ENCODE measurements around the gene STXBP6.

STXBP6 gene

DNA sequence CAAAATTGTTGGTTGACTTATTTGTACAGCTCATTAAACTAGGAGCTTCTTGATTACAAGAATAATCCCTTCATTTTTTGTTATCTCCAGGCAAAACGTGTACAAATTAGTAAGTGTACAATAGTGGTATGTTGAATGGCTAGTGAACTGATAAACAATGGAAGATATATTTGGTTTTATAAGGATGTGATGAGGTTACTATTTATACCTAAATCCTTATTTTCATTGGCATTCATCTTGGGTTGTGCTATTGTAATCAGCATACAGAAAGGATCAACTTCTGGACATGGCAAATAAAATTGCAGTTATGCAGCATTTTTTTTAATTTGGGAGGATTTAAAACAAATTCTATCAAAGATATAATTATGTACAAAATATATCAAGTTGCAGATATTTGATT is 216.6 kb downstream of the STXBP6 start:
- FAIRE-seq (no peak), DNase-seq (ENCODE audit: insufficient read length, low spot score) (no peak)
- no peak for TF ChIP-seq CTCF (IDR thresholded peaks at IDR 0.05; ENCODE audit: insufficient read depth, missing control alignments)

DNA sequence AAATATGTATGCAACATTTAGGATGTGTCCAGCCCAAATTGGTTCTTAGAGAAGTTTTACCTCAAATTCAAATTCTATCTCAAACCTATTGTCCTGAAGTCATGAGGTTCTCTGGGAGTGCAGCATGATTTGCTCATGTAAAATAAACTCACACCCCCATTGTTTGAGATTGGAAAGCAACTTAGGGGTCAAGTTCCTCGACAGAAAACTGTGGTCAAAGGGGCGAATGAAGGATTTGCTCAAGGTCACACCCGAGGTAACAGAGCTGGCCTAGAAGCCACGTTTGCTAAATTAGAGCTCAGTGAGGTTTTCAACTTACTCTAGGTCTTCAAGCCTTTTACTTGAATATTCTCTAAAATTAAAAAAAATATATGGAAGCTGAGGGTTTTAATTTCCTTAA is 218.3 kb downstream of the STXBP6 start:
- TF ChIP-seq CTCF (IDR thresholded peaks at IDR 0.05; ENCODE audit: insufficient read depth, missing control alignments) = no peak
- DNase-seq (ENCODE audit: insufficient read length, low spot score) (no peak), FAIRE-seq (no peak)

DNA sequence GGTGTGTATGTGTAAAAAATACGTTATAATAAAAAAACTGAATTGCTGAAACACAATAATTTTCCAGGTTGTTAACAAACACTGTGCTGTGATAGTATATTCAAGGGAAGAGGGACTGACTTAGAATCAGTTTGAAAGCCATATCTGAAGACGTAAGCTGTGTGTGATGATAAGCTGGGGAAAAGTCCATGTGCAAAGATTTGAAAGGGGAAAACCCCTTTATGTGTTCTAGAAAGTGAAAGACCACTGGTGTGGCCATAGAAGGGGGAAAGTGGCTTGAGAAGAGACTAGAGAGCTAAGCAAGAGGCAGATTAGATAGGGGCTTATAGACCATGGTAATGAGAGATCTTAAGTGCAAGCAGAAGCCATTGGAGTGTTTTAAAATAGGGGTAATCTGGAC is 220.1 kb downstream of the STXBP6 start:
- DNase-seq (ENCODE audit: insufficient read length, low spot score) (no peak), FAIRE-seq (no peak)

GRCh38 chr14:24828486-24828885 is 221.5 kb downstream of the STXBP6 start:
- DNase-seq (ENCODE audit: insufficient read length, low spot score) (no peak), FAIRE-seq (no peak)
- no peak for TF ChIP-seq CTCF (IDR thresholded peaks at IDR 0.05; ENCODE audit: insufficient read depth, missing control alignments)

More for the DNA sequence above, 220.1 kb downstream of the STXBP6 start:
- TF ChIP-seq CTCF (IDR thresholded peaks at IDR 0.05; ENCODE audit: insufficient read depth, missing control alignments) = no peak

- DNase-seq (ENCODE audit: insufficient read length, low spot score) (no peak), FAIRE-seq (no peak)
- no peak for TF ChIP-seq CTCF (IDR thresholded peaks at IDR 0.05; ENCODE audit: insufficient read depth, missing control alignments)
Measured at GRCh38 chr14:24826390-24826789, 223.6 kb downstream of the STXBP6 start.

DNA sequence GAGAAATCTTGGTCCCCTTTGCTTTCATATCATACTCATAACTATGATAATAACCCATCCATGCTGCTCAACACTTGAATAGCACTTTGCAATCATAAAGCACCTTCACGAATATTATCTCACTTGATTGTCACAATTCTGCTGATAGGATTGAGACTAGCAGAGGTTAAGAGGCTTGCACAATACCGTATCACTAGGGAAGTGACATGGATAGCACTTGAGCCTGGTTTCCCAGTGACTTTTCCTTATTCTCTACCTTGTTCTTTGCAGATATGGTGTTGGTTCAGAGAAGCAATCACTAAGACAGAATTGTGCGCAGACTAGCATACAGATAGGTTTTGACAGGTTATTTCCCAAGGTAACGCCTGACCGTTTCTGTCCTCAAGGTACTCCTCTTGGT is 229.3 kb downstream of the STXBP6 start:
- DNase-seq (ENCODE audit: insufficient read length, low spot score) (no peak), FAIRE-seq (no peak)
- TF ChIP-seq CTCF (IDR thresholded peaks at IDR 0.05; ENCODE audit: insufficient read depth, missing control alignments) = no peak

- FAIRE-seq = no peak
- TF ChIP-seq CTCF (IDR thresholded peaks at IDR 0.05; ENCODE audit: insufficient read depth, missing control alignments) = no peak
Measured at GRCh38 chr14:24818823-24819341, 231.1 kb downstream of the STXBP6 start.

More at GRCh38 chr14:24818823-24819341, 231.1 kb downstream of the STXBP6 start:
- no peak for DNase-seq (ENCODE audit: insufficient read length, low spot score)

Data from D721Med (cell line).